ENCODE measurements around the gene IL12RB2. TPM values are rescaled to one million over a fixed set of nuclear protein-coding genes. Genes with fewer than 3 reads are reported as not detected.

IL12RB2 gene
- total and polyA plus RNA-seq, 2 donors (not counting 3 experiments of a cell fraction or from before 2014, with no cell fraction given): 0.42 TPM; not detected in 1

- BruUV-seq (replicated peaks): no TSS peak
- no peak for DNase-seq (ENCODE audit: low read depth, low spot score)
- Histone ChIP-seq H3K79me2 (ENCODE audit: control insufficient read depth, insufficient read depth, low read length) (peaks cover 61% of the 10 kb centered on the region), H3K27ac (ENCODE audit: insufficient read depth, low read depth, low read length) (no peak overlapping the region), H2AFZ (ENCODE audit: low read depth, low read length) (no peak overlapping the region), H3K4me2 (ENCODE audit: insufficient read depth, low read length) (no peak overlapping the region), H3K4me1 (ENCODE audit: control insufficient read depth, extremely low read depth, insufficient read depth, low read length) (peaks cover 7% of the 10 kb centered on the region), H3K9me3 (replicated peaks; ENCODE audit: control insufficient read depth, insufficient read depth, low read length) (no peaks in the 10 kb centered on the region), H3K36me3 (ENCODE audit: control insufficient read depth in 2 of 2, extremely low read depth in 1 of 2, insufficient read depth in 2 of 2, low read length in 2 of 2) (peaks cover 16 to 50% of the 10 kb centered on the region in 2 experiments), H3K27me3 (ENCODE audit: control insufficient read depth in 2 of 2, insufficient read depth in 2 of 2, low read length in 2 of 2) (no peaks in the 10 kb centered on the region), H3K9ac (replicated peaks; ENCODE audit: extremely low read depth, insufficient read depth, low read length) (no peak overlapping the region), H3K9me1 (replicated peaks; ENCODE audit: control insufficient read depth, extremely low read depth, insufficient read depth, low read length) (no peaks in the 10 kb centered on the region), H4K20me1 (replicated peaks; ENCODE audit: control insufficient read depth, extremely low read depth, insufficient read depth, low read length) (peaks cover 5% of the 10 kb centered on the region), H3K4me3 (replicated peaks in 1 of 3; ENCODE audit: insufficient read depth in 1 of 3, low read depth in 1 of 3, low read length in 3 of 3) (no peak overlapping the region)
- dilution Hi-C loops (cut with MboI; ENCODE audit: extremely low pct_ligation_motif_present, low sequenced_read_pairs): no loop called here
- intact Hi-C loops (cut with micrococcal nuclease): no loop called here
- FAIRE-seq: no peak
- CTCF ChIA-PET: no interaction called here
- TF ChIP-seq FOS (IDR thresholded peaks at IDR 0.05; ENCODE audit: borderline replicate concordance, insufficient read depth, low read length) (no peak), POLR2A (IDR thresholded peaks at IDR 0.05; ENCODE audit: low read depth, low read length) (no peak), POLR2AphosphoS5 (IDR thresholded peaks at IDR 0.05; ENCODE audit: insufficient read depth, low read depth, low read length) (no peak), GATA2 (IDR thresholded peaks at IDR 0.05; ENCODE audit: insufficient read depth, insufficient read length, low read depth, low read length) (no peak), EZH2 (IDR thresholded peaks at IDR 0.05; ENCODE audit: borderline replicate concordance, low read depth, low read length, severe bottlenecking) (no peak), MYC (IDR thresholded peaks at IDR 0.05; ENCODE audit: low read depth, low read length) (no peak), JUN (IDR thresholded peaks at IDR 0.05; ENCODE audit: borderline replicate concordance, insufficient read depth, insufficient read length, low read depth) (no peak), MAX (IDR thresholded peaks at IDR 0.05; ENCODE audit: insufficient read depth, insufficient read length) (no peak)
- TF ChIP-seq, protein P1, sequence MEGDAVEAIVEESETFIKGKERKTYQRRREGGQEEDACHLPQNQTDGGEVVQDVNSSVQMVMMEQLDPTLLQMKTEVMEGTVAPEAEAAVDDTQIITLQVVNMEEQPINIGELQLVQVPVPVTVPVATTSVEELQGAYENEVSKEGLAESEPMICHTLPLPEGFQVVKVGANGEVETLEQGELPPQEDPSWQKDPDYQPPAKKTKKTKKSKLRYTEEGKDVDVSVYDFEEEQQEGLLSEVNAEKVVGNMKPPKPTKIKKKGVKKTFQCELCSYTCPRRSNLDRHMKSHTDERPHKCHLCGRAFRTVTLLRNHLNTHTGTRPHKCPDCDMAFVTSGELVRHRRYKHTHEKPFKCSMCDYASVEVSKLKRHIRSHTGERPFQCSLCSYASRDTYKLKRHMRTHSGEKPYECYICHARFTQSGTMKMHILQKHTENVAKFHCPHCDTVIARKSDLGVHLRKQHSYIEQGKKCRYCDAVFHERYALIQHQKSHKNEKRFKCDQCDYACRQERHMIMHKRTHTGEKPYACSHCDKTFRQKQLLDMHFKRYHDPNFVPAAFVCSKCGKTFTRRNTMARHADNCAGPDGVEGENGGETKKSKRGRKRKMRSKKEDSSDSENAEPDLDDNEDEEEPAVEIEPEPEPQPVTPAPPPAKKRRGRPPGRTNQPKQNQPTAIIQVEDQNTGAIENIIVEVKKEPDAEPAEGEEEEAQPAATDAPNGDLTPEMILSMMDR (IDR thresholded peaks at IDR 0.05; ENCODE audit: extremely low read depth in 1 of 2, insufficient read depth in 1 of 2, low read depth in 1 of 2, low read length in 2 of 2): no peak
- POLR2A ChIA-PET: no interaction called here
Observed at GRCh38 chr1:67414574-67414973, 106.9 kb downstream of the IL12RB2 start.

All from endothelial cell of umbilical vein (primary cell).